SK-N-MC (cell line): ENCODE data around the gene CAMK2B.

Source experiments
- DNase-seq: peaks from one replicate; pipeline ENCODE4 v3.0.0-alpha.2; 2011; ENCODE audit warnings: low read depth, low spot score
- H3K27ac ChIP-seq: fragments of 200-600 bp; sonication (generic); 2 replicates; pipeline ENCODE4 v1.5.1; 2016; ENCODE audit warnings: mixed run types
- H3K36me3 ChIP-seq: fragments of 200-600 bp; sonication (generic); 2 replicates; pipeline ENCODE4 v1.6.1; 2017; ENCODE audit warnings: antibody characterized with exemption, low read length, mixed read lengths; ENCODE audit not compliant: insufficient read depth
- H3K4me3 ChIP-seq: fragments of 200-600 bp; sonication (generic); 2 replicates; pipeline ENCODE4 v1.5.1; 2016
- H3K9ac ChIP-seq: fragments of 200-600 bp; sonication (generic); 2 replicates; pipeline ENCODE4 v1.8.0; 2017; ENCODE audit warnings: mixed run types, mixed read lengths; ENCODE audit not compliant: insufficient read length
- H3K9me3 ChIP-seq: fragments of 200-600 bp; sonication (generic); 2 replicates; pipeline ENCODE4 v1.6.1; 2017; ENCODE audit warnings: low read depth, mild to moderate bottlenecking, antibody characterized with exemption, low read length, moderate library complexity, mixed read lengths
- EZH2 ChIP-seq: fragments of 200-600 bp; sonication (generic); IDR thresholded peaks from one replicate; pipeline ENCODE4 v1.6.1; 2017; ENCODE audit warnings: antibody characterized with exemption
- FOXP2 ChIP-seq: optimal IDR thresholded peaks from 2 replicates; pipeline ENCODE3; 2011; ENCODE audit warnings: mild to moderate bottlenecking, moderate library complexity; ENCODE audit not compliant: insufficient read depth; ENCODE audit errors: extremely low read length, control extremely low read depth
- POLR2AphosphoS5 ChIP-seq: IDR thresholded peaks from 2 replicates; pipeline ENCODE4 v1.6.1; 2012; ENCODE audit warnings: mild to moderate bottlenecking, low read depth, low read length, borderline replicate concordance

The CAMK2B gene

DNA sequence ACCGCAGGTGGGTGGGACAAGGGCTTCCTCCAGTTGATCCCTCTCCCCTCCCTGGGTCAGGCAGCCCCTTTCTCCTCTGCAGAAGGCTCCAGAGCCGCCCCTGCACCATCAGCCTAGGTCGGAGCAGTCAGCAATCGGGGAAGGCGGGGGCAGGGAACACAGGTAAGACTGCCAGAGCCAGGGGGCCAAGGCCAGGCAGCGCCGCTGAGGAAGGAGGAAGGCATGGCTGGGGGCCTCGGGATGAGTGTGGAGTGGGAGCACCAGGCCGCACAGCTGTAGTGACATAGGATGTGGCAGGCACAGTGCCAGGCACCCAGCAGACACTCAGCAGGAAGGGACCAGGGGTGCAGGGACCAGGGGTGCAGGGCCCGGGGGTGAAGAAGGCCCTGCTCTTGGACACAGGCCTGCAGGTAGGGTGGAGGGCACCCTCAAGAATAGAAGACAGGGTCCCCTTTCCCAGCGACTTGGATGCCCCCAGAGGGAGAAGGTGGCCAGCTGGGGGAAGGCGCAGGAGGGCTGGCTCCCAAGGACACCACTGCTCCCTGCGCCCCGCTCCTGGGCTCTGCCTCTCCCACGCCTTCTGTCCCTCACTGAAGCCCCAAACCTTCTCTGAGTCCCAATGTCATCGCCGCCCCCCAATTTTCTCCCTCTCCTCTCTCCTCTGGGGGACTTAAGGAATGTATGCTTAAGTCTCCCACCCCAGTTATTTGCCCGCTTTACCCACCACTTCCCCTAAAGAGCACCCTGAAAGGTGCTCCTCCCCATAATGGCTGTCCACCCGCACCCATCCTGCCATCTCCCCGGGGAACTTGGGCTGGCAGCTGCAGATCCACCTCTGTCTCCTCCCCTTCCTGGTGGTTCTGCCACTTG lies 38.5 kb downstream of the CAMK2B start:
- no peaks in the 10 kb centered on the region for H3K9me3 ChIP-seq
- no peak overlapping the region for H3K9ac ChIP-seq
- H3K36me3 ChIP-seq = no peaks in the 10 kb centered on the region
- no peak overlapping the region for H3K4me3 ChIP-seq
- TF ChIP-seq EZH2 (no peak), FOXP2 (no peak), POLR2AphosphoS5 (no peak)
- DNase-seq = no peak
- no peak overlapping the region for H3K27ac ChIP-seq

- Histone ChIP-seq H3K9me3 (no peaks in the 10 kb centered on the region), H3K9ac (no peak overlapping the region), H3K36me3 (no peaks in the 10 kb centered on the region), H3K27ac (no peak overlapping the region), H3K4me3 (no peak overlapping the region)
- no peak for TF ChIP-seq POLR2AphosphoS5
- TF ChIP-seq FOXP2 = no peak
- no peak for TF ChIP-seq EZH2
- no peak for DNase-seq
These were observed 39.2 kb downstream of the CAMK2B start for GRCh38 chr7:44286182-44286617.

DNA sequence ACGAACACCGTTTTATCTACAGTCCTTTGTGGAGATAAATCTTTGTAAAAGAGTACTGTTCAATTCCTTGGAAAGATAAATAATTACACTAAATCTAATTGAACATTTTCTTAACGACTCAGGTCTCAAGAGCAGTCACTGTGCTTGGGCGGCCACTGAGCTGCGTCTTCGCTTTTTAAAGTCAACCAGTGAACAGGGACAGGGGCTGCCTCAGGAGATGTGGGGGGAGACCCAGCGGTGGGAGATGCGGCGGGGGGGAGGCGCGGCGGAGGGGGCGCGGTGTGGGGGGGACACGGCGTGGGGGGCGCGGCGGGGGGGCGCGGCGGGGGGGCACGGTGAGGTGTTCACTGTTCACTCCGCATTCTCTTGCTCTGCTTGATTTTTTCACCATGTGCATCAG lies 39.8 kb downstream of the CAMK2B start:
- no peaks in the 10 kb centered on the region for H3K36me3 ChIP-seq
- no peaks in the 10 kb centered on the region for H3K9me3 ChIP-seq
- no peak overlapping the region for H3K4me3 ChIP-seq
- H3K27ac ChIP-seq = no peak overlapping the region
- DNase-seq = no peak
- H3K9ac ChIP-seq = no peak overlapping the region
- TF ChIP-seq FOXP2 = no peak
- no peak for TF ChIP-seq EZH2
- TF ChIP-seq POLR2AphosphoS5 = no peak

DNA sequence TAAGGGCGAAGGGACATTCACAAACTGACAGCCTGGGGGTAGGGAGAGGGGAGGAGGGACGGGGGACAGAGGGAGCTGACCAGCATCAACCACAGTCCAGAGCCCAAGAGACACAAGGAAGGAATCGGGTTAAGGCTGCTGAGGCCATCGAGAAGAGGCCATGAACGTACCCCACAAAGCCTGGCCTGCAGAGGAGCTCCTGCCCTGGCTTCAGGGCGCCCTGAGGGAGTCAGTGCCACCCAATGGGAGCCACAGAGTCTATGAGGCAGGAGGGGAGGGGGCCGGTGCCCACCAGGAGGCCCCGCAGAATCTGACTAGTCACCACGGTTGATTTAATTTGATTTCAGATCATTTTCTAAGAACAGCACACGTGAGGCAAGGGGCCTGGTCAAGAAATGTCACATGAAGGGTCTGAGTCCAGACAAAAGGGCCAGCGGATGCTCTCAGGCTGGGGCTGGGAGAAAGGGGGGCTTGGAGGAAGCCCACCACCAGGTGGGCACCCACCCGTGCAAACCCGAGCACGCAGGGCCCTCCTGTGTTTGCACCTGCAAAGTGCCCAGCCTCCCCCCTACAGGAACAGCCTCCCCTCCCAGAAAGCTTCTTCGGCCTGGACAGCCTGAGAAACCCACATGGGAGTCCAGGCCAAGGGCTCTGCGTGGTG lies 40.4 kb downstream of the CAMK2B start:
- H3K27ac ChIP-seq = no peak overlapping the region
- H3K9me3 ChIP-seq = no peaks in the 10 kb centered on the region
- no peak overlapping the region for H3K4me3 ChIP-seq
- no peak for DNase-seq
- TF ChIP-seq POLR2AphosphoS5 (no peak), EZH2 (no peak), FOXP2 (no peak)
- no peaks in the 10 kb centered on the region for H3K36me3 ChIP-seq
- no peak overlapping the region for H3K9ac ChIP-seq

- H3K27ac ChIP-seq = no peak overlapping the region
- H3K4me3 ChIP-seq = no peak overlapping the region
These were observed 41.2 kb downstream of the CAMK2B start for GRCh38 chr7:44284216-44284615.

GRCh38 chr7:44283381-44284211 lies 41.8 kb downstream of the CAMK2B start:
- no peak for DNase-seq
- H3K4me3 ChIP-seq = no peak overlapping the region
- TF ChIP-seq EZH2 = no peak
- H3K27ac ChIP-seq = no peak overlapping the region
- no peaks in the 10 kb centered on the region for H3K36me3 ChIP-seq
- H3K9ac ChIP-seq = no peak overlapping the region
- no peaks in the 10 kb centered on the region for H3K9me3 ChIP-seq

More at GRCh38 chr7:44284216-44284615, 41.2 kb downstream of the CAMK2B start:
- TF ChIP-seq FOXP2 (no peak), POLR2AphosphoS5 (no peak), EZH2 (no peak)
- Histone ChIP-seq H3K36me3 (no peaks in the 10 kb centered on the region), H3K9me3 (no peaks in the 10 kb centered on the region), H3K9ac (no peak overlapping the region)
- no peak for DNase-seq

DNA sequence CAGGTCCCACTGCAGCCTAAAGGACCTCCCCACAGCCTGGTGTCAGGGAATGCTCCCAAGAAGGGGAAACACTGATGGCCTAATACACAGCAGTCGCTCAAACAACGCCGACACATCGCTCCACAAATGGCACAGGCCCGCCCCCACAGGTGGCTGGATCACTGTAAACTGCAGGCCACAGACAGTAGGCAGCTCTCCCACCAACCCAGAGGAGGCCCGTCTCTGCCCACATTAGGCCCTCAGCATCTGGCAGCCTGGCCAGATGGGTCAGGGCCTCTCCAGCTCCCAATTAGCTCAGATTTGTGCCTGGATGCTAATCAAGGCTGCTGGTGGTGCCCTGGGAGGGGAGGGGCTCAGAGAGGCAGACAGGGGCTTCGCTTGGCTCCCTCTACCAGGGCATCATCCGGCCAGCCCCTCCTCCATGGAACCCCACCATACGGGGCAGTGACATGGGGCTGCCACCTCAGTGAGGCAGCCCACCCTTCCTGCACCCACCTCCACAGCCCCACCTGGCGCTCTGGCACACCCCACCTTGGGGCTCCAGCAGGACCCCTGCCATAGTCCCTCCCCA lies 42.7 kb downstream of the CAMK2B start:
- H3K9me3 ChIP-seq = no peaks in the 10 kb centered on the region
- H3K4me3 ChIP-seq = no peak overlapping the region
- H3K36me3 ChIP-seq = no peaks in the 10 kb centered on the region
- H3K9ac ChIP-seq = no peak overlapping the region
- TF ChIP-seq POLR2AphosphoS5 = no peak
- no peak for TF ChIP-seq EZH2
- TF ChIP-seq FOXP2 = no peak
- no peak for DNase-seq
- no peak overlapping the region for H3K27ac ChIP-seq
